HEK293 (cell line): Measurements from ENCODE around the gene SLC6A6.

Source experiments
- CTCF ChIA-PET: fragments of 350-600 bp; formaldehyde crosslinking; extraction: SDS; loops from one replicate; lab custom pipeline; 2021; ENCODE audit warnings: antibody characterized with exemption; lab: Yijun Ruan, JAX
- POLR2A ChIA-PET: fragments of 300-600 bp; formaldehyde crosslinking; extraction: SDS; loops from one replicate; lab custom pipeline; 2020; ENCODE audit warnings: antibody characterized with exemption, inconsistent platforms; lab: Yijun Ruan, JAX
- H3K27ac ChIP-seq: fragments of 200-500 bp; sonication (Bioruptor generic); 2 replicates; pipeline ENCODE4 v1.5.1; 2014; ENCODE audit warnings: low read depth, low read length, control low read depth, inconsistent platforms; ENCODE audit errors: extremely low read depth
- H3K36me3 ChIP-seq, 2 experiments: fragments of 200-500 bp in 1 of 2; sonication (Bioruptor generic) in 1 of 2; 1 replicate in 1 of 2; 2 replicates in 1 of 2; pipeline ENCODE4 v1.5.1; 2014 to 2017; ENCODE audit warnings: inconsistent platforms in 2 of 2, low read length in 2 of 2; ENCODE audit not compliant: control insufficient read depth in 2 of 2, insufficient read depth in 1 of 2
- H3K4me1 ChIP-seq: fragments of 200-500 bp; sonication (Bioruptor generic); 2 replicates; pipeline ENCODE4 v1.5.1; 2014; ENCODE audit warnings: mild to moderate bottlenecking, low read length, inconsistent platforms; ENCODE audit not compliant: control insufficient read depth, insufficient read depth
- H3K4me3 ChIP-seq: 2 replicates; pipeline ENCODE4 v1.5.1; 2011; ENCODE audit warnings: low read depth, mild to moderate bottlenecking, control low read depth, low read length, moderate library complexity
- H3K9me3 ChIP-seq: fragments of 200-500 bp; sonication (Bioruptor generic); 2 replicates; pipeline ENCODE4 v1.5.1; 2014; ENCODE audit warnings: low read depth, low read length, inconsistent platforms; ENCODE audit not compliant: control insufficient read depth, insufficient read depth
- PRDM6 ChIP-seq: fragments of 450-650 bp; formaldehyde crosslinking; IDR thresholded peaks from 2 replicates; pipeline ENCODE4 v1.5.1; 2017; ENCODE audit warnings: missing biosample characterization, missing genetic modification characterization
- SETDB1 ChIP-seq: IDR thresholded peaks from one replicate; pipeline ENCODE4 v1.6.1; 2017; ENCODE audit warnings: mild to moderate bottlenecking, low read length, moderate library complexity, mixed read lengths; ENCODE audit not compliant: insufficient read length
- TSHZ1 ChIP-seq: fragments of 450-650 bp; formaldehyde crosslinking; IDR thresholded peaks from 2 replicates; pipeline ENCODE4 v1.5.1; 2016; ENCODE audit warnings: missing biosample characterization, missing genetic modification characterization, borderline replicate concordance
- ZBTB1 ChIP-seq: fragments of 450-650 bp; formaldehyde crosslinking; IDR thresholded peaks from 2 replicates; pipeline ENCODE4 v1.5.1; 2016; ENCODE audit warnings: missing biosample characterization, missing genetic modification characterization
- ZIC2 ChIP-seq: fragments of 450-650 bp; formaldehyde crosslinking; IDR thresholded peaks from 2 replicates; pipeline ENCODE4 v1.5.1; 2016; ENCODE audit warnings: missing biosample characterization, missing genetic modification characterization
- ZNF155 ChIP-seq: fragments of 450-650 bp; formaldehyde crosslinking; IDR thresholded peaks from 2 replicates; pipeline ENCODE4 v1.5.1; 2016; ENCODE audit warnings: missing biosample characterization, missing genetic modification characterization
- ZNF16 ChIP-seq: fragments of 450-650 bp; formaldehyde crosslinking; IDR thresholded peaks from 2 replicates; pipeline ENCODE4 v1.5.1; 2016; ENCODE audit warnings: low read depth, missing biosample characterization, missing genetic modification characterization
- ZNF394 ChIP-seq: fragments of 450-650 bp; formaldehyde crosslinking; IDR thresholded peaks from 2 replicates; pipeline ENCODE4 v1.5.1; 2016; ENCODE audit warnings: missing biosample characterization, missing genetic modification characterization, mild to moderate bottlenecking, moderate library complexity, borderline replicate concordance
- ZNF48 ChIP-seq: fragments of 450-650 bp; formaldehyde crosslinking; IDR thresholded peaks from 2 replicates; pipeline ENCODE4 v1.5.1; 2016; ENCODE audit warnings: missing biosample characterization, missing genetic modification characterization
- ZNF488 ChIP-seq: fragments of 450-650 bp; formaldehyde crosslinking; IDR thresholded peaks from 2 replicates; pipeline ENCODE4 v1.5.1; 2016; ENCODE audit warnings: missing biosample characterization, missing genetic modification characterization
- ZNF530 ChIP-seq: fragments of 450-650 bp; formaldehyde crosslinking; IDR thresholded peaks from 2 replicates; pipeline ENCODE4 v1.5.1; 2016; ENCODE audit warnings: low read depth, missing biosample characterization, missing genetic modification characterization
- ZNF580 ChIP-seq: fragments of 450-650 bp; formaldehyde crosslinking; IDR thresholded peaks from 2 replicates; pipeline ENCODE4 v1.5.1; 2016; ENCODE audit warnings: missing biosample characterization, missing genetic modification characterization
- ZNF677 ChIP-seq: fragments of 450-650 bp; IDR thresholded peaks from 2 replicates; pipeline ENCODE4 v1.5.0; 2018; ENCODE audit warnings: missing biosample characterization, mild to moderate bottlenecking, missing genetic modification characterization, moderate library complexity

The SLC6A6 gene

GRCh38 chr3:14473411-14473891 lies 71.0 kb downstream of the SLC6A6 start (continued):
- TF ChIP-seq ZNF530 (tag by site-specific recombination) (no peak), PRDM6 (tag by site-specific recombination) (peak; percentile 54; the same call in 1 of the 2 replicates), SETDB1 (peak; percentile 66), ZNF580 (tag by site-specific recombination) (no peak), ZNF394 (no peak), ZNF155 (no peak), ZNF488 (no peak)

- H3K27ac ChIP-seq: no peak overlapping the region
- H3K9me3 ChIP-seq: no peaks in the 10 kb centered on the region
- no peak overlapping the region for H3K4me3 ChIP-seq
- peaks cover 6% of the 10 kb centered on the region; the same call in 1 of the 2 replicates for H3K4me1 ChIP-seq
- CTCF ChIA-PET: interaction anchor here (0.6 kb wide), 1 partner anchor 174 kb away, joined by 8 read pairs; no protein-coding TSS in a partner anchor
- TF ChIP-seq ZIC2 (tag by site-specific recombination): peak; percentile 70
- no peak for TF ChIP-seq TSHZ1
- TF ChIP-seq, all 188 proteins: peak for 1
- H3K36me3 ChIP-seq: peaks cover 0 to 12% of the 10 kb centered on the region in 2 experiments; a peak in 1 of 3 replicates
- POLR2A ChIA-PET: no interaction called here
Measured at GRCh38 chr3:14474363-14475081, 72.1 kb downstream of the SLC6A6 start.

GRCh38 chr3:14475621-14476020 lies 73.2 kb downstream of the SLC6A6 start:
- POLR2A ChIA-PET: no interaction called here
- CTCF ChIA-PET: interaction anchor here (0.6 to 1.1 kb wide), 3 partner anchors 8 to 272 kb away, joined by 3 to 7 read pairs (median 4); no protein-coding TSS in a partner anchor
- no peak for TF ChIP-seq ZNF16
- TF ChIP-seq ZIC2 (tag by site-specific recombination): no peak
- TF ChIP-seq ZNF677 (tag by site-specific recombination): no peak
- no peak for TF ChIP-seq ZBTB1 (tag by site-specific recombination)
- TF ChIP-seq ZNF48: no peak
- Histone ChIP-seq H3K4me1 (peaks cover 6% of the 10 kb centered on the region; the same call in 1 of the 2 replicates), H3K36me3 (peaks cover 0 to 15% of the 10 kb centered on the region in 2 experiments; a peak in 1 of 3 replicates), H3K27ac (no peak overlapping the region), H3K4me3 (no peak overlapping the region), H3K9me3 (no peaks in the 10 kb centered on the region)
